Measurements from ENCODE around the gene CD276. TPM values are rescaled to one million over a fixed set of nuclear protein-coding genes. Genes with fewer than 3 reads are reported as not detected.
"Not testable (repeated sequence)": the region's sequence is repeated elsewhere in the genome, so short reads cannot be mapped to it uniquely, and the experiment has no call there.

CD276 gene
- polyA plus RNA-seq, 1 experiment: 107 TPM

DNA sequence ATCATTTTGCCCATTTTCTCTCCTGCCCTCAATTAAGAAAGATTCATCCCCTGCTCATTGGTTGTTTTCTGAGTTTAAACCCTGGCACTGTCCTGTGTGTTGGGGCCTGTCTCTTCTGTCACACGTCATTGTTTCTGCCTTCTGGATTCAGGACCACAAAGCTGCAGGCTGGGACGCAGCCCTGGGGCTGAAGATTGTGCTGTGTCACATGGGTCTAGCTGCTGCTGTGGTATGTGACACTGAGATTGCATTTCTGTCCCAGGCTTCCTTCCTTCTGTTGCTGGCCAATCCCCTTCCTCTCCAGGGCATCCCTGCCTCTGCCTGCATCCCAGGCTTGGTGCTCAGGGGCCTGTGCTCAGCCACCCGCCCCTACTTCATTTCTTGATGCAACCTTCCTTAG, 40.0 kb downstream of the CD276 start:
- ChIA-PET POLR2A (no interaction called here), CTCF (interaction anchor here (1.1 to 1.4 kb wide), 2 partner anchors 9 to 20 kb away, joined by 3 read pairs; no protein-coding TSS in a partner anchor)
- no peak overlapping the region for H3K4me3 ChIP-seq (ENCODE audit: low read depth, low read length)
- H3K27me3 ChIP-seq (ENCODE audit: control insufficient read depth, insufficient read depth, low read length): no peaks in the 10 kb centered on the region; the same call in 1 of the 2 replicates
- DNase-seq (ENCODE audit: low read depth): no peak
- no peaks in the 10 kb centered on the region for H3K36me3 ChIP-seq (ENCODE audit: control insufficient read depth, insufficient read depth, low read length)
- TF ChIP-seq, protein P1, sequence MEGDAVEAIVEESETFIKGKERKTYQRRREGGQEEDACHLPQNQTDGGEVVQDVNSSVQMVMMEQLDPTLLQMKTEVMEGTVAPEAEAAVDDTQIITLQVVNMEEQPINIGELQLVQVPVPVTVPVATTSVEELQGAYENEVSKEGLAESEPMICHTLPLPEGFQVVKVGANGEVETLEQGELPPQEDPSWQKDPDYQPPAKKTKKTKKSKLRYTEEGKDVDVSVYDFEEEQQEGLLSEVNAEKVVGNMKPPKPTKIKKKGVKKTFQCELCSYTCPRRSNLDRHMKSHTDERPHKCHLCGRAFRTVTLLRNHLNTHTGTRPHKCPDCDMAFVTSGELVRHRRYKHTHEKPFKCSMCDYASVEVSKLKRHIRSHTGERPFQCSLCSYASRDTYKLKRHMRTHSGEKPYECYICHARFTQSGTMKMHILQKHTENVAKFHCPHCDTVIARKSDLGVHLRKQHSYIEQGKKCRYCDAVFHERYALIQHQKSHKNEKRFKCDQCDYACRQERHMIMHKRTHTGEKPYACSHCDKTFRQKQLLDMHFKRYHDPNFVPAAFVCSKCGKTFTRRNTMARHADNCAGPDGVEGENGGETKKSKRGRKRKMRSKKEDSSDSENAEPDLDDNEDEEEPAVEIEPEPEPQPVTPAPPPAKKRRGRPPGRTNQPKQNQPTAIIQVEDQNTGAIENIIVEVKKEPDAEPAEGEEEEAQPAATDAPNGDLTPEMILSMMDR (IDR thresholded peaks at IDR 0.05; ENCODE audit: insufficient read depth, low read depth, low read length): no peak

DNA sequence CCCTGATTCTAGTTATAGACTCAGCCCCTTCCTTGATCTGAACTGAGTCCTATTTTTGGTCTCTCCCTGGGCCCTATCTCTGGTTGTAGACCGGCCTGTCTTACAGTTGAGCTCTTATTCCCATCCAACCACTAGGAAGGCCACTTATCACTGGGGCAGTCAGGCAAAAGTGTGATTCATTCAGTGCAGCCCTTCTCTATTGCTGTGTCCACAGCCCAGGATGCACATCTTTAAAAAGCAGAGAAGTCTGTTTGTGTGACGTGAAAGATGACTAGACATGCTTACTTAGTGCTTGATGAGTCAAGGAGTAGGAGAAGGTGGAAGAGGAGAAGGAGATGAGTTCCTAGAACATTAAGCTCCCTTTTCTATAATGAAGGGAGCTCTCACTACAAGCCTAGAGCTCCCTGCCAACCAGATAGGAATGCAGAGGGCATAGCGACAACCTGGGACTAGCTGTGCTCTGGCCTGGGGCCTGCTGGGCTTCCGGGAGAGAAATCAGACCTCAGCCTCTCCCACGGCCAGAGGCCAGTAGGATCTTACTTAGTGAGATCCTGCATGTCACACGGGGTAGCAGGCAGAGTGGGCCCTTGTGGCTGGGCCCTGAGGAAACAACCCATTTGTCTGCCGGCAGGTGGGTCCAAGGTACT, 43.3 kb downstream of the CD276 start:
- POLR2A ChIA-PET: interaction anchor here (0.5 kb wide), 1 partner anchor 213 kb away, joined by 3 read pairs; no protein-coding TSS in a partner anchor
- no peak for DNase-seq (ENCODE audit: low read depth)
- Histone ChIP-seq H3K36me3 (ENCODE audit: control insufficient read depth, insufficient read depth, low read length) (no peaks in the 10 kb centered on the region), H3K27me3 (ENCODE audit: control insufficient read depth, insufficient read depth, low read length) (no peaks in the 10 kb centered on the region), H3K4me3 (ENCODE audit: low read depth, low read length) (no peak overlapping the region)
- TF ChIP-seq, protein P1 (IDR thresholded peaks at IDR 0.05; ENCODE audit: insufficient read depth, low read depth, low read length): no peak
- CTCF ChIA-PET: interaction anchor here (1.0 to 4.2 kb wide), 4 partner anchors 10 to 146 kb away, joined by 3 to 18 read pairs (median 6); partner anchors contain the start of gene TBC1D21

DNA sequence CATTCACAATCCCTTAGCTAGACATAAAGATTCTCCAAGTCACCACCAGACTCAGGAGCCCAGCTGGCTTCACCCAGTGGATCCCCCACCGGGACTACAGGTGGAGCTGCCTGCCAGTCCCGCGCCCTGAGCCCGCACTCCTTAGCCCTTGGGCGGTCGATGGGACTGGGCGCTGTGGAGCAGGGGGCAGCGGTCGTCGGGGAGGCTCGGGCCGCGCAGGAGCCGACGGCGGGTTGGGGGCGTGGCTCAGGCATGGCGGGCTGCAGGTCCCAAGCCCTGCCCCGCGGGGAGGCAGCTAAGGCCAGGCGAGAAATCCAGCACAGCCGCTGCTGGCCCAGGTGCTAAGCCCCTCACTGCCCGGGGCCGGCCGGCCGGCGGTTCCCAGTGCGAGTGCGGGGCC, 47.9 kb downstream of the CD276 start:
- H3K36me3 ChIP-seq (ENCODE audit: control insufficient read depth, insufficient read depth, low read length); POLR2A ChIA-PET; DNase-seq (ENCODE audit: low read depth); H3K27me3 ChIP-seq (ENCODE audit: control insufficient read depth, insufficient read depth, low read length); H3K4me3 ChIP-seq (ENCODE audit: low read depth, low read length): not testable (repeated sequence)
- CTCF ChIA-PET: interaction anchor here (1.5 kb wide), 2 partner anchors 8 to 13 kb away, joined by 3 to 4 read pairs; no protein-coding TSS in a partner anchor

DNA sequence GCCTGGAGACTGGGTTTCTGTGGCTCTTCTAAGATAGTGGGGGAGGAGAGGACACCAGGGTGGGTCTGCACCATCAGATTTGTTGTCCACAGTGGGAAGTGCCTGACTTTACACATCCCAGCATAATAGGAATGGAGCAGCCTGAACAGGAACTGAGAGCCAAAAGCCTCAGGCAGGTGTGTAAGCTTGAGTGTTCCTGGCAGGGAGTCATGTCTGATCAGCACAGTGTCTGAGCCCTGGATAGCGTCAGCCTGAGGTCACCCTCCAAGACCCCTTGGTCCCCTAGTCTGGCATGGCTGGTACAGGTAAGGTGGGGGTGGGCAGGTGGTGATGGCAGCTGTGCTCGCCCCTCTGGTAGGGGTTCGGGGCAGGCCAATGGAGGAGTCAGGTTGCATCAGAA, 48.7 kb downstream of the CD276 start:
- Histone ChIP-seq H3K36me3 (ENCODE audit: control insufficient read depth, insufficient read depth, low read length) (no peaks in the 10 kb centered on the region), H3K27me3 (ENCODE audit: control insufficient read depth, insufficient read depth, low read length) (peaks cover 4% of the 10 kb centered on the region; the same call in 1 of the 2 replicates), H3K4me3 (ENCODE audit: low read depth, low read length) (no peak overlapping the region)
- TF ChIP-seq, protein P1 (IDR thresholded peaks at IDR 0.05; ENCODE audit: insufficient read depth, low read depth, low read length): no peak
- ChIA-PET POLR2A (no interaction called here), CTCF (interaction anchor here (1.0 to 1.5 kb wide), 3 partner anchors 8 to 14 kb away, joined by 3 to 4 read pairs (median 3); no protein-coding TSS in a partner anchor)
- DNase-seq (ENCODE audit: low read depth): no peak

DNA sequence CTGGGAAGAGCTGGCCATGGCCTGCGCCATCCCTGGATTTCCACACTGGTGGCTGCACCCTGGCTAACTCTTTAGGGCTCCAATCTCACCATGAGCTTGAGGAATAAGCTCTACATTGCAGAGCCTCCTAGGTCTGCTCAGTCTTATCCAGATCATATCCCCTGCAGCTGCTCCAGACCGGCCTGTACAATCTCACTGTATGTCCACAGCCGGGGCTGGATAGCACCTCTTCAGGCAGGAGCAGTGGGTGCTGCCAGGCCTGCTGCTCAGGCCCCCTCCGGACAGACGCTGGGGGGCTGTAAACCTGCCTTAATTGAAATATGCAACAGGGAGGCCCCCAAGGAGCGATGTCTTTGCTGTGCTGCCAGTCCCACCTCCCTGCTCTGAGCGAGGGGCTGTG, 53.4 kb downstream of the CD276 start:
- POLR2A ChIA-PET: no interaction called here
- TF ChIP-seq, protein P1 (IDR thresholded peaks at IDR 0.05; ENCODE audit: insufficient read depth, low read depth, low read length): no peak
- no peak for DNase-seq (ENCODE audit: low read depth)
- H3K36me3 ChIP-seq (ENCODE audit: control insufficient read depth, insufficient read depth, low read length): no peaks in the 10 kb centered on the region
- H3K4me3 ChIP-seq (ENCODE audit: low read depth, low read length): no peak overlapping the region
- CTCF ChIA-PET: interaction anchor here (0.5 to 1.0 kb wide), 2 partner anchors 37 to 172 kb away, joined by 3 to 5 read pairs; no protein-coding TSS in a partner anchor
- H3K27me3 ChIP-seq (ENCODE audit: control insufficient read depth, insufficient read depth, low read length): peaks cover 4% of the 10 kb centered on the region; the same call in 1 of the 2 replicates

Measured in BJ (cell line).